GM18520 (cell line): ENCODE data around the gene MSI2.

Experiments
- ATAC-seq: cut with Tn5 transposase; IDR thresholded peaks from one replicate; pipeline ENCODE4 v1.9.1; 2021; ENCODE audit not compliant: unreplicated experiment

The MSI2 gene

DNA sequence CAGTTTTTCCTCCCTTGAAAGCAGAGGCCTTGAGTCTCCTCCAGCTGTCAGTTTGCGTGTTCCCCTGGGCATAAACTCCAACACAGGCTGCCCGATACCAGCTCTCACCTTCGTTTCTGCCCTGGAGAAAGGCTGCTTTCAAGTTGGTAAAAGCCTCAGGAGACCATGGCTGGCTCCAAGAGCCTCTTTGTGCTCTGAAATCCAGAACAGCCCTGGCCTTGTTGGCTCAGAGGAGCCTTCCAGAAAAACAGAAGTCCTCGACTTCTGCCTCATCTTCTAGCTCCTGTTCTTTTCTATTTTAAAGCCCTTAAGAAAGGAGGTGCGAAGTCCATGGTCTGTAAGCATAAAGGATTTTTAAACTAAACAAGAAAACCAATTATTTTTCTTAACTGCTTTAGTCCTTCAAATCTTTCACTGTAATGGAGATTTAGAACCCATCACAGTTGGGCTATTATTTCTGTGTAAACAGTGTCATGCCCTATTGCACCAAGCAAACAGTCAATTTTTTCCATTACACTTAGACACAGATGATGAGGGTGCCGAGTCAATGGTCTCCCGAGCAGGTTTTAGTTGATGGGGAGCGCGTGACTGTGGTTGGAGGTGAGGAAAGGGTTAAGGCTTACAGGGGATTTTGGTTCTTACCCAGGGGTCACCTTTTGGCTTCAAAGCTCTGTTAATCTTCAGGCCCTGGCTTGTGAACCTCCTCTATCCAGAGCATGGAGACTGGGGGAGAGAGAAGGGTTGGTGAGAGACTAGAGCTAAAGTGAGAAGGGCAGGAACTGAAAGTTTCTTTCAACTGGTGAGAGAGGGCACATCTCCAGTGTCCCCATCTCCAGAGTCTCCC lies 212.8 kb downstream of the MSI2 start:
- no peak for ATAC-seq

DNA sequence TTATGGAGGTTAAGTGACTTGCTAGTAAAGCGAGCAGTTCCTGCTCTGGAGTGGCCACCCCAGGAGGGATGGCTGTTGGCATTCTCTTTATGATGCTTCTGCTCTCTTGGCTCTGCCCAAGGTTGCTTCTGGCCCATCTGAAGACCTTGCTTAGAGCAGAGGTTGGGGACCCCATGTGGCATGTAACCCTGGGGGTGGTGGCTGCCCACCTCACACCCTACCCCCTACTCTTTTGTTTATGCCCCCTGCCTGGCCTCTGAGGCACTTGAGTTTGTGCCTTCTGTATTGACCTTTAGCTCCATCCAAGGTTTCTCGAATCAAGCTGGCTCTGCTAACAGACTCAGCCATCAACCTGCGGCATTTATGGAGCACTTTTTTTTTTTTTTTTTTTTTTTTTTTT lies 214.6 kb downstream of the MSI2 start:
- no peak for ATAC-seq

DNA sequence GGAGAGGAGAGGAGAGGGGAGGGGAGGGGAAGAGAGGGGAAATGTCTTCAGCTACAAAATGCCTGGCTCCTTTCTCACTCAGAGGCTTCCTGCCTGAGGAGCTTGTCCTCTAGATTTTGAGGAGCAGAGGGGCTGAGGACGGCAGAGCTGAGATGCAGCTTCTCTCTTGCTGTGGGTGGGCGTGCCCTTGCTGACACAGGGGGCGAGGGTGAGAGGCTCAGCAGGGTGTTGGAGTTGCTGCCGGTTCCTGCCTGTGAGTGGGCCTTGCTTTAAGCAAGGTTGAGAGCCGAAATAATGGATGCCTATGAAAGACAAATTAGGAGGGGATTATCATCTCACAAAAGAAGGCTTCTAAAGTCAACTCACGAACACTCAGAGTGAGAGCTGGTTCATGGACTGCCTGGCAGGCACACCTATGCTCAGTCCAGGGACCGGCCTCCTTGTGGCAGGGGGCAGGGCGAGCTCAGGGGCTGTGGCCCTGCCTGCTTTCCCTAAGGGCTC lies 215.6 kb downstream of the MSI2 start:
- ATAC-seq, result no peak

- ATAC-seq, result no peak
These were observed 219.5 kb downstream of the MSI2 start for GRCh38 chr17:57475796-57476195.

- no peak for ATAC-seq
These were observed 221.4 kb downstream of the MSI2 start for GRCh38 chr17:57477522-57478362.

GRCh38 chr17:57478478-57479250 lies 222.3 kb downstream of the MSI2 start:
- ATAC-seq, result no peak

DNA sequence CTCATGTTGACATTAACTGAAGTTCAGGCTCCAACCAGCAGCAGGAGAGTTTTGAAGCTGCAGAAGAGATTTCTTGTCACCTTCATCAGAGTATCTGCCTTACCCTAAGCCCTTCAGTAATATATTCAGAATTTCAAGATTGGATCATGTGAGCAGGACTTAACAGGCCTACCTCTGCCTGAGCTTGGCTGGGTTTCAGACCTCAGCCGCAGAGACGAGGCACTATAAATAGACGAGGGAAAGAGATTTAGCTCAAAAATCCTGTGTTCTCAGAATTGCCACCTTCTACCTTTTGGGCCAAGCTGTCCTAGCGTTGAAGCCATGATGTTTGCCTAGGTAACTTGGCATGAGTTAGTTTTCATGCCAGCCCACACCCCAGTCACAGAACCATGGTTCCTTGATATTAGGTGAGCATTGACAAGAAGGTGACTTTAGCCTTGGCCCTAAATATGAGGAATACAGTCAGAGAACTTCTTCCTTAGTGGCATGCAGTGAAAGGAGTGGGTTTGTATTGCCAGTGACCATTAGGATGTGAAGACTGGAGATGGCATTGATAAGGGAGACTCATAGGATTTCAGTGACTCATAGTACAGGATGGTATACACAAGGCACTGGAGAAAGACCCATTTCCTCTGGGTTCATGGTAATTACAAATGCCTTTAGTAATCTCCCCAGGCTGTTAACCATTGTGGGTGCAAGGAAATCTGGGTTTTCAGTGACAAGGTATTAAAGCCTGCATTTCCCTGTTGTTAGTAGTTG lies 224.3 kb downstream of the MSI2 start:
- no peak for ATAC-seq

GRCh38 chr17:57481910-57482391 lies 225.6 kb downstream of the MSI2 start:
- no peak for ATAC-seq

DNA sequence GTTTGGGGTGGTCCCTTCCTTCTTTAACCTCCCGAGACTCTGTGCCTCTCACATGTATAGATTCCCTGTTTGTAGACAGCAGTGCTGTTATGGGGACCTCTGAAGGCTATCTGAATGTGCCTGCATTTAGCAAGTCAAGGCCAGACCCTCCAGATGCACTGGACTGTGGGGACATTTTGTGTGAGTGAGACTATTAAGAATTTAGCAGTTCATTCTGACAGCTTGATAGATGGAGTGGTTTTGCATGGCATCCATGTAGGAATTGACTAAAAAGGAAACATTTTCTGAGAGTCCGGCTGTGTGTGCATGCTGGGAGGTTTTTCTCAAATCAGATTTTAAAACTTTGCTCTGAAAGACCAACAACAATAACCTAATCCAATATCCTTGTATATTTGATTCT lies 226.3 kb downstream of the MSI2 start:
- ATAC-seq, result no peak

- ATAC-seq, result no peak
These were observed 227.9 kb downstream of the MSI2 start for GRCh38 chr17:57484081-57484666.

DNA sequence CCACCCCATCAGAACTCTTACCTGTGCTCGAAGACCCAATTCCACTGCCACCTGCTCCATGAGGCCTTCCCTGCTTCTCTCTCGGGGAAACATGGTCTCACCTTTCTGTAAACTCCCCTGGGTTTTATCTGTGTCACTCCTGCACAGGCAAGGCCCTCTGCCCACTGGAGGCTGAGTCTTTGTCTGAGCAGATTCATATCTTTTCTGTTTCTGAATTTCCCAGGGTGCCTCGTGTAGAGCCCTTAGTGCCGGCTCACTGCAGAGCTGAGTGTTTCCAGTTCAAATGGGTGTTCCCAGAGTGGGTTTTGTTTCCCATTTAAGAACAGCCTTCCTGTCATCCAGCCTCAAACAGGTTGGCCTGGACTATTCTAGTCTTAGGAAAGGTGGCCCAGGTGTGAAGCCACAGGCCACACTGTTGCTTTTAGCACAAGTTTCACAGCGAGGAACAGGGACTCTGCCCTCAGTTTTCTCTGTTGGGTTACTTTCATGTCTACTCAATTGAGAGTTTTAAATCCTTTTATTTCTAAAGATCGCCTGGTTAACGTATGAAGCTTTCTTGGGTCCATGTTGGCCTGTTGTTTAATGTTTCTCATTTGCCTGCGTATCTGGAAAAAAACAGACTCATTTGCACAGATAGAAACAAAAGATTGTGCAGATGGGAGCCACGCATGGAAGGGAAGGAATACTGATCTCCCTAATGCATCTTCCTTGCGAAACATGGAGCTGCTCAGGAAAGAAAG lies 228.7 kb downstream of the MSI2 start:
- no peak for ATAC-seq

GRCh38 chr17:57485566-57485865 lies 229.2 kb downstream of the MSI2 start:
- ATAC-seq, result no peak

DNA sequence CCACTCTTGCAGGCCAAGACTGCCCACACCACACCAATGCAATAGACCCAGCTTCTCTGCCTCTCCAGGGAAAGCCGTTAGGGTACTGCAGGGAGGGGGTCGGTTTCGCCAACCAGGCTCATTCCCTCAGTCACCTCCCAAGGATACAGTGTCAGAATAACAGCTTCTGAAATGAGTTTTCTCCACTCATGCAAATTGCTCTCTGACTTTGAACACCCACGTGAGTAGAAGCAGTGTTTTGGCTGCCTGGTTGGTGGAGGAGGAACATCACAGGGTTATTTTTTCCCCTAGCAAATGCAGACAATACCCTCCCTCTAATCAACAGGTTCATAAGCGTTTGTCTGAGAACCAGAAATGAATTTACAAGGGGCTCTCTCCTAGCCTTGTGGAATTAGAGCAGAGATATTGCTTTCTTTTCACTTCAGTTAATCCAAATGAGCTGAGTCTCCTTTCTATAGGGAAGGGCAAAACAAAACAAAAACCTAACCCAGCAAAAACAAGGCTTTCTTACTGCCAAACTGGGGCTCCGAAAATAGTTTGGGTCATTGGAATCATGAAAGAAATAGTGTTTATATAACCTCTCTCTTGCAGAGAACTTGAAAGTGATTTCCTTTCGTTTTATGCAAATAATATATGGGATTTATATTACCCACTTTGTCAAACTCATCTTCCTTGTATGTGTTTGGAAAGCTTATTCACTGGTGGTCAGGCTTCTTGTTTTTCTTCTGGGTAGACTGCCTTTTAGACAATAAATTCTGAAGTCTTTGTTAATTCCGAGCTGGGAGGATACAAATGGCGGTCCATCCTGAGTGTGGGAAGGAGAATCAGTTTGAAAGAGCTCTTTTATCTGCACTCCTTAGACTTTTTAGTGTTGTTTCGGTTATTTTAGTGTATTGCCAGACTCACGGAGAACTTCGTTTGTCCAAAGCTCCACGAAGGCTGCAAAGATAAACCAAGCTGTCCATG lies 229.9 kb downstream of the MSI2 start:
- ATAC-seq, result no peak

DNA sequence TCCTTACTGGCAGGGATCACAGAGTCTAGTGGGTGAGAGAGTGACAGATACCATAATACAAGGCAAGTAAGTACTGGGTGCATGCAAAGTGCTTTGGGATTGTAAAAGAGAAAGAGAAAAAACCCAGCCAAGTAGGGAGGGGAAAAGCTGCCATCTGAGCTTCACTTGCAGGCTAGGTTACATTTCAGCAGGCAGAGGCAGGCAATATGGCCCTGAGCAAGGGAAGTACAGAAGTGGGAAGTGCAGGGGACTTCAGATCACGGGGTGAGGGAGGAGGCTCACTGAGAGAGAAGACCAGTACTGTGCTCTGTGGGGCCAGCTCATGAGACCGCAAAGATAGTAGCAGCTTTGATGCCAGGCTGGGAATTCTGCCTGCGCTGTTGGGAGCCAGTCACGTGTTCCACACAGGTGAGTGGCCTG lies 230.6 kb downstream of the MSI2 start:
- no peak for ATAC-seq

GRCh38 chr17:57487573-57487972 lies 231.2 kb downstream of the MSI2 start:
- ATAC-seq, result no peak

- no peak for ATAC-seq
These were observed 232.5 kb downstream of the MSI2 start for GRCh38 chr17:57488856-57489255.

DNA sequence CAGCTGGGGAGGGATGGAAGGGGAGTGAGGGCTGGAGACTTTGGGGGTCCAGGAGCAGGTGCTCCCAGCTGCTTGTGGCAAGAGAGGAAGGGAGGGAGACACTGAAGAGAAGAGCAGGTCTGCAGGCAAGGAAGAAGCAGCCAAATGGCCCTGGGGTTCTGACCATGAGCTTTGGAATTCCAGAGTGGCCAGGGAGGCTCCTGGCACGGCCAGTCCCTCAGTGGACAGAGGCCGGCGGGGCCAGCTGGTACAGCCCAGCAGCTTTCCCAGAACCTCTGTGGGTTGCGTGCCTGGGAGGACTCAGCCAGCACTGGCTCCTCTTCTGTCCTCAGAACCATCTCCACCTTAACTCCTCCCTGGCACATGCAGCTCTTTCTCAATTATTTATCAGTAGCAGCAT lies 233.0 kb downstream of the MSI2 start:
- ATAC-seq, result no peak

- no peak for ATAC-seq
These were observed 234.0 kb downstream of the MSI2 start for GRCh38 chr17:57490111-57490845.
